ENCODE data around the gene KIRREL1.

Gene KIRREL1

GRCh38 chr1:158020886-158021620 lies 27.6 kb downstream of the KIRREL1 start:
- DNase-seq (ENCODE audit: low spot score in 2 of 2): no peak
- Histone ChIP-seq H3K9me3 (no peaks in the 10 kb centered on the region), H3K4me1 (peaks cover 39% of the 10 kb centered on the region), H3K4me3 (no peak overlapping the region), H3K36me3 (replicated peaks) (peaks cover 5% of the 10 kb centered on the region; the same call in 1 of the 2 replicates), H3K27me3 (ENCODE audit: low read depth) (no peaks in the 10 kb centered on the region)
- in situ Hi-C loops (cut with MboI; ENCODE audit: low sequenced_read_pairs): no loop called here

DNA sequence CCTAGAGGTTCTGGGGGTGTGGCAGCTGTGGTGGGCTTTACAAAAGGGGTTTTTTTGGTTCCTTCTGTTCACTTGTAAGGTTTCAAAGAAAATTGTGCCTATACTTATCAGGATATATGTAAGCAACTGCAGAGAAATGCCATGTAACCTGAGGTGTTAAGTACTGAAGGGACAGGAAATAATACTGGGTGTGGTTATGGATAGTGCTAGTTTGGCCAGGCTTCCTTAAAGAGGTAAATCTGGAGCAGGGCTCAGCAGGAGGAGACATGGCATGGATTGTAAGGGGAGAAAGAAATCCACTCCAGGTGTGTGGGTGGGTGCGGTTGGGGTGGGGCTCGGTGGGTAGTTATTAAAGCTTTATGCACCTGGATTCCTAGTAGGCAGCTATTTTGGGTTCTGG lies 28.3 kb downstream of the KIRREL1 start:
- H3K4me1 ChIP-seq: peaks cover 33% of the 10 kb centered on the region
- peaks cover 1% of the 10 kb centered on the region; the same call in 1 of the 2 replicates for H3K36me3 ChIP-seq (replicated peaks)
- H3K9me3 ChIP-seq: no peaks in the 10 kb centered on the region
- H3K4me3 ChIP-seq: no peak overlapping the region
- in situ Hi-C loops (cut with MboI; ENCODE audit: low sequenced_read_pairs): no loop called here
- H3K27me3 ChIP-seq (ENCODE audit: low read depth): no peaks in the 10 kb centered on the region
- no peak for DNase-seq (ENCODE audit: low spot score in 2 of 2)

- DNase-seq (ENCODE audit: low spot score in 2 of 2): no peak
- H3K36me3 ChIP-seq (replicated peaks): no peaks in the 10 kb centered on the region; the same call in 1 of the 2 replicates
- H3K4me3 ChIP-seq: no peak overlapping the region
- in situ Hi-C loops (cut with MboI; ENCODE audit: low sequenced_read_pairs): no loop called here
- H3K9me3 ChIP-seq: no peaks in the 10 kb centered on the region
- H3K4me1 ChIP-seq: peaks cover 24% of the 10 kb centered on the region
- H3K27me3 ChIP-seq (ENCODE audit: low read depth): no peaks in the 10 kb centered on the region
Measured at GRCh38 chr1:158022554-158023312, 29.3 kb downstream of the KIRREL1 start.

GRCh38 chr1:158024737-158025136 lies 31.3 kb downstream of the KIRREL1 start:
- H3K4me3 ChIP-seq: no peak overlapping the region
- H3K27me3 ChIP-seq (ENCODE audit: low read depth): no peaks in the 10 kb centered on the region
- no peaks in the 10 kb centered on the region for H3K9me3 ChIP-seq
- H3K4me1 ChIP-seq: peaks cover 12% of the 10 kb centered on the region
- no peaks in the 10 kb centered on the region; the same call in 1 of the 2 replicates for H3K36me3 ChIP-seq (replicated peaks)
- DNase-seq (ENCODE audit: low spot score in 2 of 2): no peak
- in situ Hi-C loops (cut with MboI; ENCODE audit: low sequenced_read_pairs): no loop called here

DNA sequence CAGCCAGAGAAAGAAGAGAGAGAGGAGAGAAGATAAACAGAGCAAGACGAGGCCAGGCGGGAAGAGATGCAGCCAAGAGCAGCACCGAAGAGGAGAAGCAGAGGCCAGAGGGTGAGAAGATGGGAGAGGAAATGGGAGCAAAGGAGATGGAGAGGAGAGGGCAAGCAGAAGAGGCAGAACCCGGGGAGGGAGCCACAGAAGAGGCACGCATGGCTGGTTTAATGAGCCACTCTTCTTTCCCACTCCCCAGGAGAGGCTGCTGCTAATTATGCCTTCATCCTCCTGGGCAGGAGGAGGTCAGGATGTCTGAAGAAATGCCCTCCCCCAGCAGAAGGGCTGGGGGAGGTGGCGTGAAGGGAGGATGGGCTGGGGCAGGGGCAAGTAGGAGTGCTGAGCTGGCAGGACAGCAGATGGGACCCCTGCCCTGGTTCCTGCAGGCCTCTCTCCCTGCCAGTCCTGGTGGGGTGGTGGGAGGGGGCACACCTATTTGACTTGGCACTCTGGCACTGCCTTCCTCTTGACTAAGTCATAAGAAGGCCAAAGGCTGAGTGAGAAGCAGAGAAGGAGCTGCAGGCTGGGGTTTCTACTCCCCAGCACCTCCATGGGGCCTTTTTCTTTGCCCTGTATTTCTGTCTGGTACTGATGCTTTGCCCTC lies 32.3 kb downstream of the KIRREL1 start:
- H3K9me3 ChIP-seq: no peaks in the 10 kb centered on the region
- H3K36me3 ChIP-seq (replicated peaks): peaks cover 2% of the 10 kb centered on the region
- H3K4me3 ChIP-seq: no peak overlapping the region
- DNase-seq (ENCODE audit: low spot score in 2 of 2): no peak
- peaks cover 6% of the 10 kb centered on the region for H3K4me1 ChIP-seq
- in situ Hi-C loops (cut with MboI; ENCODE audit: low sequenced_read_pairs): no loop called here
- H3K27me3 ChIP-seq (ENCODE audit: low read depth): no peaks in the 10 kb centered on the region

GRCh38 chr1:158026651-158027050 lies 33.2 kb downstream of the KIRREL1 start:
- in situ Hi-C loops (cut with MboI; ENCODE audit: low sequenced_read_pairs): no loop called here
- no peaks in the 10 kb centered on the region for H3K9me3 ChIP-seq
- DNase-seq (ENCODE audit: low spot score in 2 of 2): no peak
- H3K36me3 ChIP-seq (replicated peaks): peaks cover 5% of the 10 kb centered on the region
- no peaks in the 10 kb centered on the region for H3K27me3 ChIP-seq (ENCODE audit: low read depth)
- peaks cover 6% of the 10 kb centered on the region for H3K4me1 ChIP-seq
- H3K4me3 ChIP-seq: no peak overlapping the region

GRCh38 chr1:158027508-158027907 lies 34.1 kb downstream of the KIRREL1 start:
- H3K4me3 ChIP-seq: no peak overlapping the region
- no peaks in the 10 kb centered on the region for H3K27me3 ChIP-seq (ENCODE audit: low read depth)
- in situ Hi-C loops (cut with MboI; ENCODE audit: low sequenced_read_pairs): no loop called here
- DNase-seq (ENCODE audit: low spot score in 2 of 2): no peak
- H3K4me1 ChIP-seq: peaks cover 6% of the 10 kb centered on the region
- no peaks in the 10 kb centered on the region for H3K9me3 ChIP-seq
- peaks cover 5% of the 10 kb centered on the region for H3K36me3 ChIP-seq (replicated peaks)

- Histone ChIP-seq H3K4me1 (peaks cover 6% of the 10 kb centered on the region), H3K4me3 (no peak overlapping the region), H3K27me3 (ENCODE audit: low read depth) (no peaks in the 10 kb centered on the region), H3K9me3 (no peaks in the 10 kb centered on the region), H3K36me3 (replicated peaks) (peaks cover 5% of the 10 kb centered on the region)
- peak in 1 of 2 experiments; percentile 26 for DNase-seq (ENCODE audit: low spot score in 2 of 2)
- in situ Hi-C loops (cut with MboI; ENCODE audit: low sequenced_read_pairs): no loop called here
Measured at GRCh38 chr1:158028969-158029368, 35.5 kb downstream of the KIRREL1 start.

- no peaks in the 10 kb centered on the region for H3K9me3 ChIP-seq
- H3K4me3 ChIP-seq: no peak overlapping the region
Measured at GRCh38 chr1:158035014-158035413, 41.6 kb downstream of the KIRREL1 start.

GRCh38 chr1:158035976-158036583 lies 42.6 kb downstream of the KIRREL1 start:
- H3K27me3 ChIP-seq (ENCODE audit: low read depth): no peaks in the 10 kb centered on the region
- H3K9me3 ChIP-seq: no peaks in the 10 kb centered on the region
- no peak overlapping the region for H3K4me3 ChIP-seq
- peak; percentile 48 to 64 for DNase-seq (ENCODE audit: low spot score in 2 of 2)
- in situ Hi-C loops (cut with MboI; ENCODE audit: low sequenced_read_pairs): no loop called here
- H3K4me1 ChIP-seq: peaks cover 9% of the 10 kb centered on the region
- H3K36me3 ChIP-seq (replicated peaks): no peaks in the 10 kb centered on the region

More at GRCh38 chr1:158035014-158035413, 41.6 kb downstream of the KIRREL1 start:
- H3K36me3 ChIP-seq (replicated peaks): peaks cover 5% of the 10 kb centered on the region
- DNase-seq (ENCODE audit: low spot score in 2 of 2): peak; percentile 18 to 52
- in situ Hi-C loops (cut with MboI; ENCODE audit: low sequenced_read_pairs): no loop called here
- H3K4me1 ChIP-seq: peaks cover 9% of the 10 kb centered on the region
- no peaks in the 10 kb centered on the region for H3K27me3 ChIP-seq (ENCODE audit: low read depth)

- Histone ChIP-seq H3K27me3 (ENCODE audit: low read depth) (no peaks in the 10 kb centered on the region), H3K4me3 (no peak overlapping the region), H3K36me3 (replicated peaks) (no peaks in the 10 kb centered on the region), H3K9me3 (no peaks in the 10 kb centered on the region), H3K4me1 (peaks cover 9% of the 10 kb centered on the region)
- peak in 1 of 2 experiments; percentile 29 for DNase-seq (ENCODE audit: low spot score in 2 of 2)
- in situ Hi-C loops (cut with MboI; ENCODE audit: low sequenced_read_pairs): no loop called here
Measured at GRCh38 chr1:158037008-158037865, 43.8 kb downstream of the KIRREL1 start.

GRCh38 chr1:158037866-158038359 lies 44.5 kb downstream of the KIRREL1 start:
- in situ Hi-C loops (cut with MboI; ENCODE audit: low sequenced_read_pairs): no loop called here
- Histone ChIP-seq H3K36me3 (replicated peaks) (no peaks in the 10 kb centered on the region), H3K4me1 (peaks cover 9% of the 10 kb centered on the region), H3K9me3 (no peaks in the 10 kb centered on the region), H3K4me3 (no peak overlapping the region), H3K27me3 (ENCODE audit: low read depth) (no peaks in the 10 kb centered on the region)
- no peak for DNase-seq (ENCODE audit: low spot score in 2 of 2)

- in situ Hi-C loops (cut with MboI; ENCODE audit: low sequenced_read_pairs): no loop called here
- DNase-seq (ENCODE audit: low spot score in 2 of 2): peak in 1 of 2 experiments; percentile 44
- H3K9me3 ChIP-seq: no peaks in the 10 kb centered on the region
- H3K4me3 ChIP-seq: no peak overlapping the region
- peaks cover 17% of the 10 kb centered on the region for H3K4me1 ChIP-seq
- H3K27me3 ChIP-seq (ENCODE audit: low read depth): no peaks in the 10 kb centered on the region
- no peaks in the 10 kb centered on the region for H3K36me3 ChIP-seq (replicated peaks)
Measured at GRCh38 chr1:158038793-158039192, 45.3 kb downstream of the KIRREL1 start.
